ENCODE measurements around the gene CCDC33. TPM values are rescaled to one million over a fixed set of nuclear protein-coding genes. Genes with fewer than 3 reads are reported as not detected.

Gene CCDC33
- total RNA-seq, 1 experiment from 2014 or later = not detected

GRCh38 chr15:74332611-74333010, 96.5 kb downstream of the CCDC33 start:
- no peak overlapping the region for H3K27ac Mint-ChIP-seq (ENCODE audit: unreplicated experiment)

GRCh38 chr15:74333093-74333492, 97.0 kb downstream of the CCDC33 start:
- Histone ChIP-seq H3K27me3 (replicated peaks; ENCODE audit: control insufficient read depth, insufficient read depth, low read length) (no peaks in the 10 kb centered on the region; the same call in 1 of the 2 replicates), H3K4me3 (ENCODE audit: low read depth, low read length) (no peak overlapping the region), H3K4me1 (no peaks in the 10 kb centered on the region), H3K36me3 (ENCODE audit: control insufficient read depth, insufficient read depth, low read length) (no peaks in the 10 kb centered on the region), H3K9me3 (no peaks in the 10 kb centered on the region)
- DNase-seq = no peak
- Mint-ChIP-seq H3K4me1 (ENCODE audit: low read depth, unreplicated experiment) (no peaks in the 10 kb centered on the region), H3K27me3 (ENCODE audit: insufficient read depth, unreplicated experiment) (no peaks in the 10 kb centered on the region), H3K4me3 (ENCODE audit: unreplicated experiment) (no peak overlapping the region), H3K27ac (ENCODE audit: unreplicated experiment) (no peak overlapping the region), H3K9me3 (ENCODE audit: unreplicated experiment) (no peaks in the 10 kb centered on the region), H3K36me3 (ENCODE audit: insufficient read depth, unreplicated experiment) (no peaks in the 10 kb centered on the region)
- TF ChIP-seq CTCF (IDR thresholded peaks at IDR 0.05; ENCODE audit: insufficient read depth in 1 of 2, low read depth in 1 of 2, low read length in 1 of 2, severe bottlenecking in 1 of 2, unreplicated experiment in 1 of 2) = no peak
- CTCF ChIA-PET = no interaction called here
- POLR2A ChIA-PET = no interaction called here
- no TSS peak for BruUV-seq (replicated peaks)
- intact Hi-C loops (cut with micrococcal nuclease; ENCODE audit: unreplicated experiment) = no loop called here

More at GRCh38 chr15:74332611-74333010, 96.5 kb downstream of the CCDC33 start:
- Mint-ChIP-seq H3K27me3 (ENCODE audit: insufficient read depth, unreplicated experiment) (peaks cover 3% of the 10 kb centered on the region), H3K4me1 (ENCODE audit: low read depth, unreplicated experiment) (no peaks in the 10 kb centered on the region), H3K36me3 (ENCODE audit: insufficient read depth, unreplicated experiment) (no peaks in the 10 kb centered on the region), H3K9me3 (ENCODE audit: unreplicated experiment) (no peaks in the 10 kb centered on the region), H3K4me3 (ENCODE audit: unreplicated experiment) (no peak overlapping the region)
- Histone ChIP-seq H3K36me3 (ENCODE audit: control insufficient read depth, insufficient read depth, low read length) (no peaks in the 10 kb centered on the region), H3K4me1 (no peaks in the 10 kb centered on the region), H3K9me3 (no peaks in the 10 kb centered on the region), H3K27me3 (replicated peaks; ENCODE audit: control insufficient read depth, insufficient read depth, low read length) (no peaks in the 10 kb centered on the region; the same call in 1 of the 2 replicates), H3K4me3 (ENCODE audit: low read depth, low read length) (no peak overlapping the region)
- no peak for TF ChIP-seq CTCF (IDR thresholded peaks at IDR 0.05; ENCODE audit: insufficient read depth in 1 of 2, low read depth in 1 of 2, low read length in 1 of 2, severe bottlenecking in 1 of 2, unreplicated experiment in 1 of 2)
- POLR2A ChIA-PET = no interaction called here
- DNase-seq = no peak
- no TSS peak for BruUV-seq (replicated peaks)
- intact Hi-C loops (cut with micrococcal nuclease; ENCODE audit: unreplicated experiment) = no loop called here
- CTCF ChIA-PET = no interaction called here

- H3K27me3 Mint-ChIP-seq (ENCODE audit: insufficient read depth, unreplicated experiment) = no peaks in the 10 kb centered on the region
- CTCF ChIA-PET = no interaction called here
- H3K36me3 ChIP-seq (ENCODE audit: control insufficient read depth, insufficient read depth, low read length) = no peaks in the 10 kb centered on the region
These were observed 97.5 kb downstream of the CCDC33 start for GRCh38 chr15:74333662-74334061.

More at GRCh38 chr15:74333662-74334061, 97.5 kb downstream of the CCDC33 start:
- no peak for DNase-seq
- TF ChIP-seq CTCF (IDR thresholded peaks at IDR 0.05; ENCODE audit: insufficient read depth in 1 of 2, low read depth in 1 of 2, low read length in 1 of 2, severe bottlenecking in 1 of 2, unreplicated experiment in 1 of 2) = no peak
- H3K9me3 Mint-ChIP-seq (ENCODE audit: unreplicated experiment) = no peaks in the 10 kb centered on the region
- H3K4me1 Mint-ChIP-seq (ENCODE audit: low read depth, unreplicated experiment) = no peaks in the 10 kb centered on the region
- H3K9me3 ChIP-seq = no peaks in the 10 kb centered on the region
- no peak overlapping the region for H3K27ac Mint-ChIP-seq (ENCODE audit: unreplicated experiment)
- H3K4me1 ChIP-seq = no peaks in the 10 kb centered on the region
- intact Hi-C loops (cut with micrococcal nuclease; ENCODE audit: unreplicated experiment) = no loop called here
- no peak overlapping the region for H3K4me3 ChIP-seq (ENCODE audit: low read depth, low read length)
- POLR2A ChIA-PET = no interaction called here
- H3K27me3 ChIP-seq (replicated peaks; ENCODE audit: control insufficient read depth, insufficient read depth, low read length) = no peaks in the 10 kb centered on the region; the same call in 1 of the 2 replicates
- BruUV-seq (replicated peaks) = no TSS peak
- H3K4me3 Mint-ChIP-seq (ENCODE audit: unreplicated experiment) = no peak overlapping the region
- H3K36me3 Mint-ChIP-seq (ENCODE audit: insufficient read depth, unreplicated experiment) = no peaks in the 10 kb centered on the region
